Progenitor cell of endocrine pancreas (in vitro differentiated cells): Measurements from ENCODE around the gene LRRC28. TPM values are rescaled to one million over a fixed set of nuclear protein-coding genes. Genes with fewer than 3 reads are reported as not detected.

ENCODE experiments used
- DNase-seq: peaks from one replicate; pipeline ENCODE4 v3.0.0; 2021; ENCODE audit warnings: low spot score; ENCODE audit not compliant: unreplicated experiment
- H3K27ac Mint-ChIP-seq: 2 replicates; pipeline ENCODE4 v1.8.0; 2021; ENCODE audit warnings: mild to moderate bottlenecking, moderate library complexity, mixed read lengths
- H3K27me3 Mint-ChIP-seq: 2 replicates; pipeline ENCODE4 v1.8.0; 2021; ENCODE audit warnings: mixed read lengths
- H3K36me3 Mint-ChIP-seq: 2 replicates; pipeline ENCODE4 v1.8.0; 2022; ENCODE audit warnings: mixed read lengths; ENCODE audit not compliant: insufficient read depth
- H3K4me1 Mint-ChIP-seq: 2 replicates; pipeline ENCODE4 v1.8.0; 2021; ENCODE audit warnings: low read depth, mixed read lengths
- H3K4me3 Mint-ChIP-seq: 2 replicates; pipeline ENCODE4 v1.8.0; 2021; ENCODE audit warnings: low read depth, mild to moderate bottlenecking, moderate library complexity, mixed read lengths
- H3K9me3 Mint-ChIP-seq: 2 replicates; pipeline ENCODE4 v1.8.0; 2021; ENCODE audit warnings: low read depth, mixed read lengths
- CTCF ChIP-seq: fragments of 200-600 bp; sonication (generic); IDR thresholded peaks from one replicate; pipeline ENCODE4 v1.5.0; 2021; ENCODE audit warnings: antibody characterized with exemption, mild to moderate bottlenecking; ENCODE audit not compliant: unreplicated experiment
- total RNA-seq: library from RNA; stranded (reverse); gene quantifications from 2 replicates; pipeline ENCODE4 v1.2.1, GENCODE V29; 2021

LRRC28 gene
- total RNA-seq, 1 donor from 2014 or later = 36.5 TPM

GRCh38 chr15:99312228-99312627 is 60.9 kb downstream of the LRRC28 start:
- TF ChIP-seq CTCF = no peak
- Mint-ChIP-seq H3K36me3 (peaks cover 15% of the 10 kb centered on the region), H3K4me3 (no peak overlapping the region), H3K27ac (no peak overlapping the region), H3K27me3 (no peaks in the 10 kb centered on the region), H3K9me3 (peaks cover 9% of the 10 kb centered on the region), H3K4me1 (peaks cover 4% of the 10 kb centered on the region)
- DNase-seq = no peak

GRCh38 chr15:99312794-99313193 is 61.5 kb downstream of the LRRC28 start:
- Mint-ChIP-seq H3K36me3 (peaks cover 15% of the 10 kb centered on the region), H3K4me3 (no peak overlapping the region), H3K4me1 (no peaks in the 10 kb centered on the region), H3K9me3 (peaks cover 9% of the 10 kb centered on the region), H3K27ac (no peak overlapping the region), H3K27me3 (no peaks in the 10 kb centered on the region)
- TF ChIP-seq CTCF = no peak
- DNase-seq = no peak

GRCh38 chr15:99315636-99316035 is 64.4 kb downstream of the LRRC28 start:
- no peaks in the 10 kb centered on the region for H3K4me1 Mint-ChIP-seq
- peaks cover 15% of the 10 kb centered on the region for H3K36me3 Mint-ChIP-seq
- DNase-seq = no peak
- H3K9me3 Mint-ChIP-seq = peaks cover 9% of the 10 kb centered on the region
- H3K27me3 Mint-ChIP-seq = no peaks in the 10 kb centered on the region
- H3K4me3 Mint-ChIP-seq = no peak overlapping the region
- H3K27ac Mint-ChIP-seq = no peak overlapping the region
- TF ChIP-seq CTCF = no peak

- H3K4me1 Mint-ChIP-seq = peaks cover 14% of the 10 kb centered on the region
- peaks cover 4% of the 10 kb centered on the region for H3K9me3 Mint-ChIP-seq
- no peak for DNase-seq
- H3K36me3 Mint-ChIP-seq = peaks cover 4% of the 10 kb centered on the region
- no peaks in the 10 kb centered on the region for H3K27me3 Mint-ChIP-seq
- H3K4me3 Mint-ChIP-seq = no peak overlapping the region
- no peak overlapping the region for H3K27ac Mint-ChIP-seq
- TF ChIP-seq CTCF = no peak
Measured at GRCh38 chr15:99320374-99321215, 69.3 kb downstream of the LRRC28 start.

GRCh38 chr15:99321468-99321867 is 70.2 kb downstream of the LRRC28 start:
- peaks cover 20% of the 10 kb centered on the region for H3K4me1 Mint-ChIP-seq
- H3K27me3 Mint-ChIP-seq = no peaks in the 10 kb centered on the region
- peaks cover 7% of the 10 kb centered on the region for H3K9me3 Mint-ChIP-seq
- no peak overlapping the region for H3K4me3 Mint-ChIP-seq
- TF ChIP-seq CTCF = no peak
- no peak for DNase-seq
- H3K36me3 Mint-ChIP-seq = peaks cover 6% of the 10 kb centered on the region
- no peak overlapping the region for H3K27ac Mint-ChIP-seq
